ENCODE measurements around the gene JMJD6.

DNA sequence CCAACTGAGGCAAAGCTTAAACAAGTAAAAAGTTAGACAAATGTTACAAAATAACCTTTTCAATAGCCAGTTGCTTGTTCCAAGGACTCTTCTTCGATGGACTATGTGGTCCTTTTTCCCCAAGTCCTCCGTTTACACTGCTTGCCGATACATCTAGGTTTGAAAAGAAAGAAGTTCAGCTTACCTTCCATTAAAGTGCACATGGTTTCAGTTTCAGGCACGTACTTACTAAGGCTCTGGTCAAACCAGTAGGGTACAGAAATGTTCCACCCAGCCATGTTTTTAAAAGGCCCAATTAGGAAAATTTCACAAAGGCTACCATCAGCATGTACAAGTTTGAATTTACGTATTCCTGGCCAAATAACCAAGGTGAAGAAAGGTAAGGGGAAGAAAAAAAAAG, 8.6 kb upstream of the JMJD6 start:
- TF ChIP-seq, protein P1, sequence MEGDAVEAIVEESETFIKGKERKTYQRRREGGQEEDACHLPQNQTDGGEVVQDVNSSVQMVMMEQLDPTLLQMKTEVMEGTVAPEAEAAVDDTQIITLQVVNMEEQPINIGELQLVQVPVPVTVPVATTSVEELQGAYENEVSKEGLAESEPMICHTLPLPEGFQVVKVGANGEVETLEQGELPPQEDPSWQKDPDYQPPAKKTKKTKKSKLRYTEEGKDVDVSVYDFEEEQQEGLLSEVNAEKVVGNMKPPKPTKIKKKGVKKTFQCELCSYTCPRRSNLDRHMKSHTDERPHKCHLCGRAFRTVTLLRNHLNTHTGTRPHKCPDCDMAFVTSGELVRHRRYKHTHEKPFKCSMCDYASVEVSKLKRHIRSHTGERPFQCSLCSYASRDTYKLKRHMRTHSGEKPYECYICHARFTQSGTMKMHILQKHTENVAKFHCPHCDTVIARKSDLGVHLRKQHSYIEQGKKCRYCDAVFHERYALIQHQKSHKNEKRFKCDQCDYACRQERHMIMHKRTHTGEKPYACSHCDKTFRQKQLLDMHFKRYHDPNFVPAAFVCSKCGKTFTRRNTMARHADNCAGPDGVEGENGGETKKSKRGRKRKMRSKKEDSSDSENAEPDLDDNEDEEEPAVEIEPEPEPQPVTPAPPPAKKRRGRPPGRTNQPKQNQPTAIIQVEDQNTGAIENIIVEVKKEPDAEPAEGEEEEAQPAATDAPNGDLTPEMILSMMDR (optimal IDR thresholded peaks at IDR 0.05 in 1 of 3, IDR thresholded peaks at IDR 0.05 in 1 of 3, conservative IDR thresholded peaks at IDR 0.05 in 1 of 3; ENCODE audit: extremely low read depth in 1 of 3, insufficient read depth in 2 of 3, low read length in 3 of 3), result no peak
- TF ChIP-seq EZH2 (IDR thresholded peaks at IDR 0.05; ENCODE audit: low read length), result no peak
